HG03571 (cell line): ENCODE results near the gene ZDHHC7.

ENCODE experiments used
- ATAC-seq: cut with Tn5 transposase; IDR thresholded peaks from one replicate; pipeline ENCODE4 v1.9.1; 2021; ENCODE audit not compliant: unreplicated experiment

The ZDHHC7 gene

DNA sequence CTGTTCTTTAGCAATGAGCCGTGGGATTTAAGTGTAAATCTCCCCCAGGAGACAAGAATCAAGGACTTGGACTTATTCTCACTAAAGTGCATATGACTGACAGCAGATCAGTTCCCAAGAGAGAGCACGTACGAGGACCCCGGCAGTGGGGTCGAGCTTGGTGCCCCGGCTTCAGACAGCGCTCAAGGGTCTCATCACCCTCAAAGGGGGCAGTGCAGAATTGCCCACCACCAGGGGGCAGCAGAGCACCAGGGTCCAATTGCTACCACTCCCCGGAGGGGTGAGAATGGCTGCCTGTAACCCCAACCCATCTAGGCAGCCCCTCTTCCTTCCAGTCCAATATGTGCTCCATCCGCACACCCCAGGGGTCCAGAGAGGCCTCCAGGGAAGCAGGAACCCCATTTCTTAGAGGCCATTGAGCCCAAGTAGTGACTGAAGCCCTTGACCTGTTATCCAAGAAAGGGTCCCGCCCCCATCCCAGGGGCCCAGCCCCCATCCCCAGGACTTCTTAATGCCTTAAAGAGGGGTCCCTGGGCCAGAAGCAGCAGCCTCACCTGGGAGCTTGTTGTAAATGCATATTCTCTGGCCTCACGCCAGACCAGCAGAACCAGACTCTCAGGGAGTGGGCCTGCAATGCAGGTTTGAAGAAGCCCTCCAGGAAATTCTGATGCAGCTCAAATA lies 86.1 kb downstream of the ZDHHC7 start:
- ATAC-seq = no peak

DNA sequence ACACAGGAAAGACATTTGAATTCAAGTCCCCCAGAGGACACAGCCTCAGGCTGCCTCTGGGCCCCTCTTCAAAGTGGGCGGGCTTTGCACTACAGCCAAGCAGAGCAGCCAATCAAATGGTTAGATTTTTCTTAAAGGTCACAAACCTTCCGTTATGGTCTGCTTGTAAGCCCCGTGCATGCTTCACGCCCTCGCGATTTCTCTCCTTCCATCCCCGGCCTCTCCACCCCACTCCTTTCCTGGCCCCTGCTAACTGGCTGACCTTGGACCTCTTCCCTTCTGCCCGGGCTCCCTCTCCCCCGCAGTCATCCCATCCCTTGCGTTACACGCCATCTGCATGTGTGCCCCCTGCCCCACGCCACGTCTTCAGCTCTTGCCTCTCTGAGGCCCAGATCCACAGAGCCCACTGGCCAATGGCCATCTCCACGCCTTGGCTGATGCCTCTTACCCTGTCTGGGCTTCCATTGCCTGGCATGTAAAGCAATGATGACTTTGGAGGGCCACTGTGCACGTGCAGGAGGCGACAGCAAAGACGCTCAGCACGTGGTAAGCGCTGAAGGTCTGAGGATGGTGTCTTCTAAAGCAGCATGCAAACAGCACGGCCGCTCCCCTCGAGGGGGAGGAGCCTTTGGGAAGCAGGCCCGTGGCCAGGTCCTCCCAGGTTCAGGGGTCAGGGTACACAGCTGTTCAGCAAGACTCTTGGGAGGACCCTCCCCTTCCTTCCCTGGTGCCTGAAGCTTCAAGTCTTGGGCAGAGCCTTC lies 86.8 kb downstream of the ZDHHC7 start:
- ATAC-seq = no peak
